SIG-M5 treated with dmso at 0.1 percent for 504 hours (cell line): ENCODE results near the gene PRDM12.

Experiments
- DNase-seq: peaks from one replicate; lab custom pipeline; 2025; ENCODE audit not compliant: unreplicated experiment; lab: John Stamatoyannopoulos, UW

Gene PRDM12

DNA sequence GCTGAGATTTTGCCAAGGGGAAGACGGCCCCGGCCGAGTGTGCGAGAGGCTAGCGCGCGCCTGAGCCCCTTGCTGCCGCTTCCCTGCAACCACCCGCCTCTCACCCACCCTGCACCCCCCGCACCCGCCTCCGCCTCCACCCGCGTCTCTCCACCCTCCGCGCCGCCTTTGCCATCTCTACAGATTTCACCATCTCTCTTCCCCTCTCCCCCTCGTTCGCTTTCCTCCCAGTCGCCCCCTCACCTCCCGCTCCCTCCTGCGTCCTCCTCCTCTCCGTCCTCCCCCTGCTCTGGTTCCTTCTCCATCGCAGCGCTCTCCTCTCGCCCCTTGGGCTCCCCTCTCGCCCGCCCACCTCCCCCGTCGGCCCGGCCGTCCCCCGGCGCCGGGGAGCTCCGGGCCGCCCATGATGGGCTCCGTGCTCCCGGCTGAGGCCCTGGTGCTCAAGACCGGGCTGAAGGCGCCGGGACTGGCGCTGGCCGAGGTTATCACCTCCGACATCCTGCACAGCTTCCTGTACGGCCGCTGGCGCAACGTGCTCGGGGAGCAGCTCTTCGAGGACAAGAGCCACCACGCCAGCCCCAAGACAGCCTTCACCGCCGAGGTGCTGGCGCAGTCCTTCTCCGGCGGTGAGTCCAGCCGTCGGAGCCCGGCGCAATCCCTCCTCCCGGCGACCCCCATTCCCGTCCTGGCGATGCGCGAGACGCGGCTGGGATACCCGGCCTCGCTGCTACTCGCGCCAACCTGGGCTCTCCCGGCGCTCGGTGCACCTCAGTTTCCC, at the start of gene PRDM12:
TSS of gene PRDM12 (plus strand) at position 344 of the 778 bp plus-strand sequence. CDS start at position 404, 60 bp downstream.
- no peak for DNase-seq

DNA sequence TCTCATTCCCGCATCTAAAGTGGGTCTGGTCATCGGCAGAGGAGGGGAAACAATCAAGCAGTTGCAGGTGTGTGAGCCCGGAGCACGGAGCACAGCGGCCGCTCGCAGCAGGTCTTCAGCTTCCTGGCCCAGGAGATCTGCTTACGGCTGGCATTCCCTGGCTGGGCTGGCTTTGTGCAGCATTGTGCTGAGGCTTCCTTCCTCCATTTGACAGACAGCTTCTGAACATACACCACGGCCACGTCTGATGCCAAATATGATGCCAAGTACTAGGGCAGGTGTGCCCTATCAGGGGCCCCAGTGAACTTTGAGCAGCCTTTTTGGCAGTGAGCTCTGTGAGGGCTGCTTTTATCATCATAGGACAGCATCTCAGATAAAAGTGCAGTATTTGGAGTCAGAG, 47.9 kb upstream of the PRDM12 start:
- no peak for DNase-seq

DNA sequence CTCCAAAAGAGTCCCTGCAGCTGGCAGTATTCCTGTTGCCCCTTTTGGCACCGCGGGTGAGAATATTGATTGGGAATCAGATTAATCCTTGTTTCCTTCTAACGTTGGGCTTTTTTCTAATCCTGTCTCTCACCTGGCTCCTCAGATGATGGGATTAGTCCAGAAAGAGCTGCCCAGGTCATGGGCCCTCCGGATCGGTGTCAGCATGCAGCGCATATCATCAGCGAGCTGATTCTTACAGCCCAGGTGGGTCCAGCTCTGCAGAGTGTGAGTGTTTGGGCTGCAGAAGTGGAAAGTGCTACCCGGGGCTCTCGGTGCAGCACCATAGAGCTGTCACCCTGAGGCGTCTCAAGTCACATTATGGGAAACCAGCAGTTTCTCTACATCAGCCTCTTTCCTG, 40.9 kb upstream of the PRDM12 start:
- no peak for DNase-seq

DNA sequence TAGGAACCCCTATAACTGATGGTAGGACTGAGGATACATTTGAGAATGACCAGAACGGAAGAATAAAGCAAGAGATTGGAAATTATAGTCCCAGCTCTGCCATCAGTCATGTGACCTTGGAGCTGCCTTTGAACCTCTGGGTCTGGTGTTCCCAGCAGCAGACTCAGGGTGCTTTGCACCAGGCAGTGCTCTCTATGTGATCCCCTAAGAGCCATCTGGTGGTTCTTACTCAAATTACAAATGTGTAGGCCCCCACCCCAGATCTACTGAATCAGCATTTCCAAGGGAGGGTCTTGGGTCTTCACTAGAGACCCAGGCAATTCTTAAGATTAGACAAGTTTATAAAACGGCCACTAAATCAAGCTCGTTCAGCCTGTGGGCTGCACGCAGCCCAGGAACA, 40.2 kb upstream of the PRDM12 start:
- DNase-seq: peak; percentile 4

DNA sequence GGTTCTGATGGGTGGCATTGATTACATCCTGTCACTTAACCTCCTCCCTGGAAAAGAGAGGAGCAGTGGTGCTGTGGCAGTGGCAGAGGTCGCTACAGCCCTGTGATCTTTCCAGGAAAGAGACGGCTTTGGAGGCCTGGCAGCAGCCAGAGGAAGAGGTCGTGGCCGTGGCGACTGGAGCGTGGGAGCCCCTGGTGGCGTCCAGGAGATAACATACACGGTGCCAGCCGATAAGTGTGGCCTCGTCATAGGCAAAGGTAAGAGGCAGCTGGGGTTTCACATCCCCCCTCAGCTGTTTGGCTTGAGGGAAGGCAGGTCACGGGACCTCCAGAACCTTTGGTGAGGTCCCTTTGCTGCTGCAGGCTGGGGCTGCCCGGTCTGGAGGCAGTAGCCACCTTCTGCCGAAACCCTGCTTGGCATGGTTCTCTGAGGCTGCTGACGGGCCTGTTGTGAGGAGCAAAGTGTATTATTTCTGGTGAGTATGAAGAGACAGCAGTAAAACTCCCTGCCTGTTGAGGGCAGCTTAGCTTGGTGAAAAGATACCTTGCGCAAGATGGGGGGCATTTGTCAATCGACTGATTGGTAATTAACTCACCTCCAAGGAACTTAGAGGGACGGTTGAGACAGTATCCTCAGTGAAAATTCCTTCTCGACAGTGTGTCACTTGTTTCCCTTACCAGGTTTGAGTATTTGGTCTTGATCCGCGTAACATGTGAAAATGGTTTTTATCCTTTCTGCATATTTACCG, 38.0 kb upstream of the PRDM12 start:
- DNase-seq: no peak

DNA sequence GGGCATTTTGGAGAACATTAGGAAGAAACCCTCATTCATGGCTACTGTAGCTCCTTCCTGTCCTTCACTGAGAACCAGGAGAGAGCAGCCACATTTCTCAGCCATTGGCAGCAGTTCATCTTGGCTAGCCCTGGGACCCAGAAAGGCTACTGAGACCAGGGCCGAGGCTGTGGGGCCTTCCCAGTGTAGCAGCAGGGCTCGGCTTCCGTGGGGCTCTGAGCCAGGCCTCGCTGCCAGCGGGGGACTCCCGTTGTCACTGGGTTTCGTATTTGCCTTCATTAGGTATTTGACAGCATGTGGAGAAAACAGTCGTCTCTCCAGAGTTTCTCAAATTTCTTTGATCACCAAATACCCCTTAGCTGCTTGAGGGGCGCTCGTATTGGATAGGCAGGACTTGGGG, 37.3 kb upstream of the PRDM12 start:
- DNase-seq: no peak

DNA sequence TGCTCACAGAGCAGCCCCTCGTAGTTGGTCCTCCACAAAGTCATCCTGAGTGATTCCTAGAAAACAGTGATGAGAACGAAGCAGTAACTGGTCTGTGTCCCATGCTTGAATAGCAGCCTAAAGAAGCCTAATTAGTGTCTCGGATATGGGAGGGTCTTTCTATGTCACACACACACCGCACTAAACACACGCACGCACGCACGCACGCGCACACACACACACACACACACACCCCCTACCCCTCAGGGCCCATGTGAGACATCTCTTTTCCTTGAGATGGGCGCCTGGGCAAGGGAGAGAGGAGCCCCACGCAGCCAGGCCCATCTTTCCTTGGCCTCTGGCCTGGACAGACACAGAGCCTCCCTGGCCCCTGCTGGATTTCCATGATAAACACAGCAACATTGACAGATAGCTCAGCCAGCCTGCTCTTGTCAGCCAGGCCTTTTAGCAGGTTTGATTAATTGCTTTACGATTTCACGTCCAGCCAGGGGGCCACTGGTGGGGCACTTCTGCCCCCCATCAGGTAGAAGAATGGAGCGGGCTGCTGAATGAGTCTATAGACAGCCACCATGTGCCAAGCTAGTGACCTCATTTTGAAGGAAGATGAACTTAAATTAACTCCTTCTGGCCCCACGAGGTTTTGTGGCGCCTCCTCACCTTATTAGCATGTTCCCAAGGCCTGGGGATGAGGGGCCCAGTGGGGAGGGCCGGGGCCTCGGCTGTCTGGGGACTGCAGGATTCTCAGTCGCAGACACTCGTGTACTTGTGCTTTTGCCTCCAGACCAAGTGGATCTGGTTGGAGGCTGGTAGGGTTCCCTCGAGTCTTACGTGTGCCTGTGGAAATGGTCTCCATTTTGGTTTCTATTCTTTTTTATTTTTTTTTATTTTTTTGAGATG, 36.2 kb upstream of the PRDM12 start:
- no peak for DNase-seq

DNA sequence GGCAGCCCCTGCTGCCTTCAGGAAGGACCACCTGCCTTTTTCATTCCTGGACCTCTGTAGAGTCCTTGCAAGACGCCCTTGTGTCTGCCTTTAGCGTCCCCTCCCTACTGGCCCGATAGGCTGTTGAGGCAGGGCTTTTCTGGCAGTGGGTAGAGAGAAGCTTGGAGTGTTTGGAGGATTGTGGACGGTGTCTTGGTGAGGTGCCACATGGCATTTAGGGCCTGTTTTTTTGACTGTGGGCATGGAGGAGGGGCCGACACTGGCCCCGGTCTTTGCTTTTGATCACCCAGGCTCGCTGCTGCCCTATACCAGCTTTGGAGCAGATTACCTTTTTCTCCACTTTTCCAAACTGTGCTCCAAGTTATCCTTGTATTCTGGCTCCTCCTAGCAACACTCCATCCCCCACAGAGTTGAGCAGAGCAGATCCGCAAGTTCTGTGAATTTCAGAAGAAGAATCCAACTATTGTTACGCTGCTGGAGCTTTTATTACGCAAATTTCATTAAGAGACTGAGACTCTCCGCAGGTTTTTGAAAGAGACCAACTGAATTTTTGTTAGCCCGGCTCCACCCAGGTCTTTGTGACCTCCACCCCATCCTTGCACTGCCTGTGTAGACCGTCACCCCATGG, 34.8 kb upstream of the PRDM12 start:
- no peak for DNase-seq

DNA sequence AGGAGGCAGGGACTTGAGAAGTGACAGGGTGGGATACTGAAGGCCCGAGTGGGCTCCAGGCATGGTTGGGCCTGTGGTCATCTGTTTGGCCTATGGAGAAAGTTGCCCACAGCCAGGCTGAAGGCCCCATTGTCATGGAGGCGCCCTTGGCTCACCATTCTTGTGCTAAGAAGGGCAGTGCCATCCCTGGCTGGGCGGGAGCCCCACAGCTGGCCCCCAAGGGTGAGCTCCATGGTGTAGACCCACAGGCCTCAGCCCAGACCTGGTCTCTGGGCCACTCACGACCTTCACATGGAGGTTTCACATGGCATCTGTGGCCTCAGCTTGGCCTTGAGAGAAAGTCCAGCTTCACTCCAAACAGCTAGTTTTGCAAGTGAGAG, 34.3 kb upstream of the PRDM12 start:
- no peak for DNase-seq

DNA sequence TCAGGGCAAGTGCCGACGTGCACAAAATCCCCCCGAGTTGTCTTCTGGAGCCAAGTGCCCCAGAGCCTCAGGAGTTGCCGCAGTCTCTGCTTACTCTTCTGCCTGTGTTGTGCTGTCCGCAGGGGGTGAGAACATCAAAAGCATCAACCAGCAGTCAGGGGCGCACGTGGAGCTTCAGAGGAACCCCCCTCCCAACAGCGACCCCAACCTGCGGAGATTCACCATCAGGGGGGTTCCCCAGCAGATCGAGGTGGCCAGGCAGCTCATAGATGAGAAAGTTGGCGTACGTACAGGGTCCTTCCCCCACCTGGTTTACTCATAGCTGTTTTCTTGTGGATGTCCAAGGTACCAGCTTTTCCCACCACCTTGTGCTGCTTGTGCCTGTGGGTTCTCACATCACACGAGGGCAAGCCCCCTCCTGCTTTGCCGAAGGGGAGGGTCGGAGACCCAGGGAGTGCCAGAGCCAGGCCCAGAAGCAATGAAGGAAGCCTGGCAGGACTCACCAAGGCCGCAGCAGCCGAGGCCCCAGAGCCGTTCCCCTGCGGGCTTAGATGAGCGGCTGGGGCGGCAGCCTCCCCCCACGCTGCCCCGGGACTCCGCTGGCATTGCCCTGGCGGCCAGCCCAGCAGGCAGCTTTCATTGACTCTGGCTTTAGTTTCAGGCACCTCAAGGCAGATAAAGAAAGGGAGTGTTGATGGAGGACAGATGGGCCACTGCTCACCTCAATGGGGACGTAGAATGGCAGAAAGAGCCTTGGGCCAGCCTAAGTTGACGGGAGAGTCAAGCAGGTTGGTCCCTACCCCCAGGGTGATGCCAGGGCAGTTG, 33.7 kb upstream of the PRDM12 start:
- DNase-seq: no peak

DNA sequence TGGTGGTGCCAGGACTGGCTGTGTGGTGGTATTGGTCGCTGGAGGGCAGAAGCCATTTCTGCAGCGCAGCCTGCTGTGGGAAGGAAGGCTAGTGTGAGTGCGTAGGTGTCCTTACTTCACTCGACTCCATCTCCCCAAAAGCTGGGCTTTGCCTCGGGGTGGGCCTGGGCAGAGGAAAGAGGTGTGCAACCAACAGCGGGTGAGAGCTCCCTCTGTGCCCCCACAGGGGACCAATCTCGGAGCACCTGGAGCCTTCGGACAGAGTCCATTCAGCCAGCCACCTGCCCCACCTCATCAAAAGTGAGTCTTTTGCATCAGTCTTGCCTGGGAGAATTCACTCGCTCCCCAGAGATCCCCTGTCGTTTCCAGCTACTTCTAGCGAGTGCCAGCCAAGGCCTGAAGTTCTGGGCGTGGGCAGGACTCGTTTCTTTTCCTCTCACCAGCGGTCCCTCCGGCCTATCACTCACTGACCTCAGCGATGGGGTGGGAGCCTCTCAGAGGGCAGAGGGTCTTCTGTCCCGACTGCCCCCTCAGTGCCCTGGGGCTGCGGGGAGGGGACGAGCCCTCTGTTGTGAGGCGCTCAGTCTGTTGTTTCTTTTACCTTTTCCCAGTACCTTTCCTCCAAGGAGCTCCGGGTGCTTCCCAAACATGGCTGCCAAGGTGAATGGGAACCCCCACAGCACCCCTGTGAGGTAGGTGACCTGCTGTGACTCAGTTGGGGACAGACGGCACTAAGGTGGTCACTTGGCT, 32.9 kb upstream of the PRDM12 start:
- DNase-seq: no peak

DNA sequence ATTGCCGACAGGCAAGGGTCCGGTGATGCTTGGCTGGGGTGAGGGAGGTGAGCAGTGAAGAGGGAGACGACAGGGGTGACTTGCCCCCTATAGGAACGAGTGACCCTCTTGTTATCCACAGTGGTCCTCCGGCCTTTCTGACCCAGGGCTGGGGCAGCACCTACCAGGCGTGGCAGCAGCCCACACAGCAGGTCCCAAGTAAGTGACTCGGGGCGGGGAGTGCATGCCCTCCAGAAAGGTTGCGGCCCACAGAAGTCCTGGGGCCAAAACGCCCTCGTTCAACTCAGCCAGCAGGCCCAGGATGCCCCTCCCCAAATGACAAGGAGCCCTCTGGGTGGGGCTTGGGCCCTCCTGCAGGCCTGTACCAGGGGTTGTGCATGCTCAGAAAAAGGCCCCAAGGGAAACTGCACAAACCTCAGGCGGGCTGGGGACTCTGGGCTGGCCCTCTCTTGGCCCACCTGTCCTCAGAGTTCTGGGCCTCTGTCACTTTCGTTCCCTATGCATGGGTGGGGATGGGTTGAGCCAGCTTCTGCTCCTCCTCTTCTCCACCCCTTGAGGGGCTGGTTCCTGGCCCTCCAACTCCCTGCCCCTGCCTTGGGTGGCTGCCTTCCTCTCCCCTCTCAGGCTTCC, 32.2 kb upstream of the PRDM12 start:
- DNase-seq: no peak

DNA sequence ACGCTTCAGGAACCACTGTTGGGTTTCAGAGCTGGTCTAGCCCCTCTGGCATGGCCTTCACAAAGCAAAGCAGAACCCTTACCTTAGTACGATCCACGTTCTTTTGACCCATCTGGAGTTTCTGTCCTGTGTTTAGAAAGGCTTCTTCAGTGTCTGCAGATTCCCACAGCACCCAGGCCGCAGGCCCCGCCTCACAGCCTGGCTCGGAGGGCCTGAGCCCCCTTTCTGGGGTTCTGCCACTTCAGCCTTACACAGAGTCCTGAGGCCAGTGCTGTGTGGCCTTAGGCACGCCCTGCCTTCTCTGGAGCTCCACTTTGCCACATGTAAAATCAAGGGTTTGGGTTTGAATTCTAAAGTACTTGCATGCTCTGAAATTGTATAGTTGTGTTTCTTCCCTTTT, 31.6 kb upstream of the PRDM12 start:
- no peak for DNase-seq

DNA sequence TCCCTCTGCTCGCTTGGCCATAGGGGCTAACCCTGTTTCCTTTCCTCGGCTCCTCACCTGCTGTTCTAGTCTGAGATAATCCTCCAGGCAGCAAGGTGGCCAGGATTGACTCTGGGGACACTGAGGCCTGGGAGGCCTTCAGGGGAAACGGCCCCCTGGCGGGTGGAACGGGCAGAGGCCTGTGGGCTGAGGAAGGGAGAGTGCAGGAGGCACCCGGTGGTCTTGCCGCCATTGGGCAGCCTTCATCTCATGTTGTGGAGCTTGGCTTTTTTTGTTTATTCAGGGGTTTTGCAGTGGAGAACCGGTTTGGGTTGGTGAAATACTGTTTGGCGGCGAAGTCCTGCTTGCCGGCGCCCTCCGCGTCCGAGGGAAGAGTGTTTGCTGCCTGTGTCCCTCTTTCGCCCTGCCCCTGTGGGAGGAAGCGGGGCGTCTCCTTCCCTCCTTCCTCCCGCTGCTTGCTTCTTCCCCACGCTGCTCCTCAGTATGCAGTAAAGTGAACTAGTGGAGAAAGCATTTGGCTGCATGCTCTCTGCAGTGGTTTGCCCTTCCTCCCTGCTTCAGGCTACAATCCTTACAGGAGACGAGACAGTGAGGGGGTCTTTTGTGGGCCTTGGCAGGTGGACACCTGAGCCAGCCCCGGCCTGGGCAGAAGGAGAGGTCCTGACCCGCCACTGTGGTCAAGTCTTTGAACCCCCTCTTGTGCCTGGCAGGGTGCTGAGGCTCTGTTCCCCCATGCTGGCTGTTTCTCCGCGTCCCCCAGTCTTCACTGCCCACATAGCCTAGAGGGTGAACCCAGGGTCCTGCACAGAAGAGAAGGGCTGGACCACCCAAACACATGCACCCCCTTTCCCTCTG, 30.8 kb upstream of the PRDM12 start:
- no peak for DNase-seq

DNA sequence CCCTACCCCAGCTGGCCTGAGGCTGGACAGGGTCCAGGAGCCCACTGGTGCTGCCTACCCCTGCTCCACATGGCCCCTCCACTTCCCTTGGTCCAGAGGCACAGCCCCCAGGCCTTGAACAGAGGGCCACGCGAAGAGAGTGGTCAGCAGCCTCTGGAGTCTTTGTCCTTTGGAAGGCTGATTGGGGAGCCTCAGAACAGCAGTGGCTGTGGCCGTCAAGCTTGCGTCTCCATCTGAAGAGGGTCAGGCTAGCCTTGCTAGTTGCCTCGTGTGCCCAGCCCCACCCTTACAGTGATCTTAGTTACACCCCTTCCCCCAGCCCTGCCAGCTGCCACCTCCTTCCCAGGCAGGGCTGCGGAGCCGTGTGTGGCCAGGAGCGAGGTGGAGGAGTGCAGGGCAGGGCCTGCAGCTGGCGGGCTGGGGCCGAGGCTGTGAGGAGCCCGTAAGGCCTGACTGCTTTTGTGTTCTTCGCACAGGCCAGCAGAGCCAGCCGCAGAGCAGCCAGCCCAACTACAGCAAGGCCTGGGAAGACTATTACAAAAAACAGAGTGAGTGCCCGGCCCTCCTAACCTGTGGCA, 30.1 kb upstream of the PRDM12 start:
- DNase-seq: no peak

DNA sequence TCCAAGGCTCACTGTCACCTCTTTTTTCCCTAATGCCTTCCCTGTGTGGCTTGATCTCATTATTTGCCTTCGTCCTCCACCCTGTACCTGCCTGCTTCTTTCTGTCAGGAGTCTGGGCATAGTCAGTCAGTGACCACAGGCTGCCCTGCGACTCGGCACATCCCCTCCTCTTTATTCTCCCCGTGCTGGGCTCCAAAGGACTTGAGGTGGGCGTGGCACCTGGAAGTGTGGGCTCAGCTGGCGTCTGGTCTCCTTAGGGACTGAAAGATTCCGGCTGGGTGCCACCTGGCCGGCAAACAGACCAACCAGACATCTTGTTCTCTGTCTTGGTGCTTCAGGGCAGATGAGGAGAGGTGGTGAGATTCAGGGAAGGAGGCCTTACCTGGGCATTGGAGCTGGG, 29.6 kb upstream of the PRDM12 start:
- no peak for DNase-seq

DNA sequence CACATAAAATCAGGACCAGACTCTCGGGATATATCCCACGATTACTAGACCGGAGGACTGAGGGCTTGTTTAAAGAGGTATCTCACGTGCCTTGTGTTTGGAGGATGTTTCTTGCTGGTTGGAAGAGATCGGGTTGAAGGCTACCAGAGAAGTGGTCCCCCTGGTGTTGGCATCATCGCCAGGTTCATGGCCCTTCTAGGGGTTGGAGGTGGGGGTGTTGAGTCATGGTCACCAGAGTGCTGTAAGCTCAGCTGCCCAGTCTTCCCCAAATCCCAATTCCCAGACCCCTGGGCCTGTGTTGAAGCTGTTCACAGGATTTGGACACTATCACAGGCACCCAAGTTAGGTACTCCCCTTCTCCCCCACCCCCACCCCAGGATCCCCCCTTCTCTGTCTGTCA, 29.1 kb upstream of the PRDM12 start:
- DNase-seq: no peak
